Measurements from ENCODE around the gene CLDN4.

- TF ChIP-seq RB1 (IDR thresholded peaks at IDR 0.05; ENCODE audit: low read depth) (no peak), SNAPC5 (CRISPR knock-in tag; IDR thresholded peaks at IDR 0.05) (no peak), ZNF764 (CRISPR knock-in tag; IDR thresholded peaks at IDR 0.05; ENCODE audit: low read depth) (no peak), JUND (IDR thresholded peaks at IDR 0.05; ENCODE audit: borderline replicate concordance, low read depth, low read length) (no peak), JUND (tag; IDR thresholded peaks at IDR 0.05; ENCODE audit: borderline replicate concordance, low read depth, low read length) (no peak)
These were observed 17.8 kb upstream of the CLDN4 start for GRCh38 chr7:73812996-73813395.

Data from K562 (cell line).